ENCODE data around the gene CYSTM1.

DNA sequence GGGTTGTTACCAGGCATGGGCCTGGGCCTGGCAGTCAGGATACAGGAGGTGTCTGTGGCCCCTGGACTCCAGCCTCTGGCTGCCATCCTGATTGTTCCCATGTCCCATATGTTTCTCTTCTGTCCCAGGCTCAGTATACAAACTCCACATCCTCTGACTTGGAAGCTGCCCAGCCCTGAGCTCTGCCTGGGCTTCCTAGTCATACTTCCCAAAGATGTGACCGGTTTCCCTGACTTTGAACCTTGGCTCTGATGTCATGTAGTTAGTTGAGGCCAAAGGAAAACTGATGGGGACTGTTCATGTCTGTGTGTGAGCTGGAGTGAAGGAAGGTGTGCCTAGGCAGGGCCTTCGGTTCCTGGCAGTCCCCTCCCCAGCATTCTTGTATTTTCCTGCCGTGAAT lies 50.4 kb downstream of the CYSTM1 start:
- TF ChIP-seq EZH2phosphoT487 (IDR thresholded peaks at IDR 0.05; ENCODE audit: insufficient read depth, low read depth) (no peak), EZH2 (IDR thresholded peaks at IDR 0.05; ENCODE audit: insufficient read depth, poor library complexity, severe bottlenecking) (no peak)

Measured in GM23248 (cell line).